A673 (cell line): ENCODE data around the gene TESK2. TPM values are rescaled to one million over a fixed set of nuclear protein-coding genes. Genes with fewer than 3 reads are reported as not detected.

Source experiments
- BruUV-seq: library from RNA; stranded (reverse); fragments of 400-500 nt; replicated peaks from 2 replicates; lab custom pipeline; 2021; lab: Mats Ljungman, UMichigan
- CTCF ChIA-PET: fragments of 300-600 bp; sonication (Branson Sonifier 250); formaldehyde crosslinking; loops from one replicate; lab custom pipeline; 2022; ENCODE audit warnings: antibody characterized with exemption; lab: Charles Lee
- POLR2A ChIA-PET: fragments of 300-600 bp; sonication (Branson Sonifier 250); formaldehyde crosslinking; loops from one replicate; lab custom pipeline; 2022; ENCODE audit warnings: antibody characterized with exemption; ENCODE audit not compliant: low non-redundant PET; lab: Charles Lee
- DNase-seq: peaks from one replicate; pipeline ENCODE4 v3.0.0-alpha.2; 2015; ENCODE audit warnings: low spot score
- H3K27ac ChIP-seq: fragments of 200-600 bp; sonication (generic); 2 replicates; pipeline ENCODE4 v1.5.1; 2016; ENCODE audit warnings: mixed run types, low read depth, mild to moderate bottlenecking, mixed read lengths, antibody characterized with exemption, low read length; ENCODE audit not compliant: poor library complexity, severe bottlenecking
- H3K27me3 ChIP-seq: fragments of 200-600 bp; sonication (generic); replicated peaks from 2 replicates; pipeline ENCODE4 v1.6.1; 2017; ENCODE audit warnings: mixed run types, low read depth, mild to moderate bottlenecking, mixed read lengths, antibody characterized with exemption, low read length; ENCODE audit not compliant: insufficient read depth, poor library complexity
- H3K36me3 ChIP-seq: fragments of 200-600 bp; sonication (generic); 2 replicates; pipeline ENCODE4 v1.6.1; 2016; ENCODE audit warnings: mixed run types, mild to moderate bottlenecking, mixed read lengths, antibody characterized with exemption, low read length; ENCODE audit not compliant: insufficient read depth, poor library complexity, severe bottlenecking
- H3K4me1 ChIP-seq: fragments of 200-600 bp; sonication (generic); 2 replicates; pipeline ENCODE4 v1.6.1; 2017; ENCODE audit warnings: mixed run types, mild to moderate bottlenecking, mixed read lengths, antibody characterized with exemption, low read length; ENCODE audit not compliant: insufficient read depth, poor library complexity, severe bottlenecking
- H3K4me3 ChIP-seq: fragments of 200-600 bp; sonication (generic); 2 replicates; pipeline ENCODE4 v1.5.1; 2016; ENCODE audit warnings: low read depth, mixed run types, mild to moderate bottlenecking, mixed read lengths, low read length; ENCODE audit not compliant: poor library complexity, severe bottlenecking
- H3K9me3 ChIP-seq: fragments of 200-600 bp; sonication (generic); 2 replicates; pipeline ENCODE4 v1.6.1; 2016; ENCODE audit warnings: mixed run types, low read depth, mild to moderate bottlenecking, mixed read lengths, antibody characterized with exemption, low read length; ENCODE audit not compliant: poor library complexity, severe bottlenecking
- EZH2 ChIP-seq: fragments of 200-600 bp; sonication (generic); IDR thresholded peaks from 2 replicates; pipeline ENCODE4 v1.6.1; 2017; ENCODE audit warnings: borderline replicate concordance, low read depth, mild to moderate bottlenecking, mixed read lengths, antibody characterized with exemption, low read length; ENCODE audit not compliant: poor library complexity, severe bottlenecking
- intact Hi-C: fragments of 100-400 bp; cut with micrococcal nuclease; formaldehyde crosslinking; loops from one replicate; pipeline ENCODE4 v1.10.0; 2022; ENCODE audit not compliant: unreplicated experiment
- total RNA-seq: library from RNA; stranded (reverse); gene quantifications from 2 replicates; pipeline ENCODE4 v1.2.3, GENCODE V29; 2021
- TF ChIP-seq, protein P1 (sequence below): fragments of 300-800, 200-600 bp; sonication (generic); conservative IDR thresholded peaks from 2 replicates; pipeline ENCODE4 v1.5.1; 2017; ENCODE audit warnings: low read depth, mild to moderate bottlenecking, antibody characterized with exemption, low read length, moderate library complexity, mixed read lengths

The TESK2 gene
- total RNA-seq, 1 experiment from 2014 or later = 0.75 TPM

DNA sequence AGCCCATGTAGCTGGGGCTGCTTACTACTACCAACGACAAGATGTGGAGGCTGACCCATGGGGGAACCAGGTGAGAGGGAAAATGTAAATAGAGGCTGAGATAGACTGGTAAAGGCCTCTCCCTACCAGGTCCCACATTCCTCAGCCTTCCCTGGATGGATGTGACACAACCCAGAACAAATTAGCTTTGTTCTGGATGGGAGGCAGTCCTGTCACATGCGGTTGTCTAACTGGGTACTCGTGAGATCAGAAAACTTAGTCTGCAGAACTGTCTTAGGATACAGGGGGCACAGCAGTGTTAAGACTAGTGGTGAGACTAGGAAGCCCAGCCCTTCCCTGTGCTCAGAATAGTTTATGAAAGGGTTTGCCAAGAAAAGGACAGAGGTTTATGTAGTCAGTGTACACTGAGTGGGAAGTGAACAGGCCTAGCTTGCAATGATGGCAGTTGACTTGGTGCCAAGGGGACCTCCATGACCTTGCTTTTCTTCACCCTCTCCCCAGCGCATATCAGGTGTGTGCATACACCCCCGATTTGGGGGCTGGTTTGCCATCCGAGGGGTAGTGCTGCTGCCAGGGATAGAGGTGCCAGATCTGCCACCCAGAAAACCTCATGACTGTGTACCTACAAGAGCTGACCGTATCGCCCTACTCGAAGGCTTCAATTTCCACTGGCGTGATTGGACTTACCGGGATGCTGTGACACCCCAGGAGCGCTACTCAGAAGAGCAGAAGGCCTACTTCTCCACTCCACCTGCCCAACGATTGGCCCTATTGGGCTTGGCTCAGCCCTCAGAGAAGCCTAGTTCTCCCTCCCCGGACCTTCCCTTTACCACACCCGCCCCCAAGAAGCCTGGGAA lies 17.6 kb upstream of the TESK2 start:
- BruUV-seq = no TSS peak
- TF ChIP-seq EZH2 = no peak
- TF ChIP-seq, protein P1, sequence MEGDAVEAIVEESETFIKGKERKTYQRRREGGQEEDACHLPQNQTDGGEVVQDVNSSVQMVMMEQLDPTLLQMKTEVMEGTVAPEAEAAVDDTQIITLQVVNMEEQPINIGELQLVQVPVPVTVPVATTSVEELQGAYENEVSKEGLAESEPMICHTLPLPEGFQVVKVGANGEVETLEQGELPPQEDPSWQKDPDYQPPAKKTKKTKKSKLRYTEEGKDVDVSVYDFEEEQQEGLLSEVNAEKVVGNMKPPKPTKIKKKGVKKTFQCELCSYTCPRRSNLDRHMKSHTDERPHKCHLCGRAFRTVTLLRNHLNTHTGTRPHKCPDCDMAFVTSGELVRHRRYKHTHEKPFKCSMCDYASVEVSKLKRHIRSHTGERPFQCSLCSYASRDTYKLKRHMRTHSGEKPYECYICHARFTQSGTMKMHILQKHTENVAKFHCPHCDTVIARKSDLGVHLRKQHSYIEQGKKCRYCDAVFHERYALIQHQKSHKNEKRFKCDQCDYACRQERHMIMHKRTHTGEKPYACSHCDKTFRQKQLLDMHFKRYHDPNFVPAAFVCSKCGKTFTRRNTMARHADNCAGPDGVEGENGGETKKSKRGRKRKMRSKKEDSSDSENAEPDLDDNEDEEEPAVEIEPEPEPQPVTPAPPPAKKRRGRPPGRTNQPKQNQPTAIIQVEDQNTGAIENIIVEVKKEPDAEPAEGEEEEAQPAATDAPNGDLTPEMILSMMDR = no peak
- no peaks in the 10 kb centered on the region for H3K4me1 ChIP-seq
- peak overlapping the region; percentile 21 for H3K27ac ChIP-seq
- peaks cover 56% of the 10 kb centered on the region for H3K36me3 ChIP-seq
- POLR2A ChIA-PET = interaction anchor here (0.6 kb wide), 1 partner anchor 70 kb away, joined by 13 read pairs; no protein-coding TSS in a partner anchor
- no peak overlapping the region for H3K4me3 ChIP-seq
- H3K9me3 ChIP-seq = no peaks in the 10 kb centered on the region
- DNase-seq = peak; percentile 31
- CTCF ChIA-PET = no interaction called here
- intact Hi-C loops = loop anchor here (10.0 kb wide), 1 partner anchor 376 kb away; no protein-coding TSS in a partner anchor
- no peaks in the 10 kb centered on the region for H3K27me3 ChIP-seq

DNA sequence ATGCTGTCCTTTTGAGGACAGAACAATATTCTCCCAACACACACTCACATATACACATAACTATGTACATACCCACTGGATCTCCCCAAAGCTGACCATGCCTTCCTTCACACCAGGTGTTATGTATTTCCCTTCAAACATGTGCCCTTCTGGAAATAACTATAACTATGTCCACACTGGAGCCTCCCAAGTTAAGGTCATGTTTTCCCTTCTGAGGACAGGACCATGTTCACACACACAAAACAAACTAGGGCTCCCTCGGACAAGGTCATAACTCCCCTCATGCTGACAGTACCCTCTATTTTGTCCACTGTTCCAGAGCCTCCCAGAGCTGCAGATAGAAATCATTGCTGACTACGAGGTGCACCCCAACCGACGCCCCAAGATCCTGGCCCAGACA lies 16.9 kb upstream of the TESK2 start:
- H3K4me3 ChIP-seq = no peak overlapping the region
- no peak for TF ChIP-seq EZH2
- TF ChIP-seq, protein P1 = no peak
- no peak for DNase-seq
- ChIA-PET CTCF (no interaction called here), POLR2A (no interaction called here)
- intact Hi-C loops = loop anchor here (10.0 kb wide), 1 partner anchor 377 kb away; no protein-coding TSS in a partner anchor
- H3K27ac ChIP-seq = peak overlapping the region; percentile 21
- BruUV-seq = no TSS peak
- H3K36me3 ChIP-seq = peaks cover 50% of the 10 kb centered on the region
- no peaks in the 10 kb centered on the region for H3K4me1 ChIP-seq
- H3K9me3 ChIP-seq = no peaks in the 10 kb centered on the region
- no peaks in the 10 kb centered on the region for H3K27me3 ChIP-seq

DNA sequence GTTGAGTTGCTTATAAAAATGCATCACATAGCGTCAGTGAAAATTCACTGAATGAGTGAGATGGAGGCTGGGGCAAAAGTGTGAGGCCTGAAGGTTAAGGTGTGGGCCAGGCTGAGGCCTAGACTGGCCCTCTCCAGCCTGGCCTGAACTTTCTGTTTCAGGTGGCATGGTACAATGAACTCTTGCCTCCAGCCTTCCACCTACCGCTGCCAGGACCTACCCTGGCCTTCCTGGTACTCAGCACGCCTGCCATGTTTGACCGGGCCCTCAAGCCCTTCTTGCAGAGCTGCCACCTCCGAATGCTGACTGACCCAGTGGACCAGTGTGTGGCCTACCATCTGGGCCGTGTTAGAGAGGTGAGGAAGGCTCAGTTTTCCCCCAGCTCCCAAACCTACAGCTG lies 16.2 kb upstream of the TESK2 start:
- intact Hi-C loops = loop anchor here (10.0 kb wide), 1 partner anchor 378 kb away; no protein-coding TSS in a partner anchor
- TF ChIP-seq EZH2 = no peak
- TF ChIP-seq, protein P1 = no peak
- ChIA-PET POLR2A (no interaction called here), CTCF (no interaction called here)
- Histone ChIP-seq H3K9me3 (no peaks in the 10 kb centered on the region), H3K4me1 (no peaks in the 10 kb centered on the region), H3K36me3 (peaks cover 43% of the 10 kb centered on the region), H3K27ac (no peak overlapping the region), H3K4me3 (no peak overlapping the region), H3K27me3 (no peaks in the 10 kb centered on the region)
- no peak for DNase-seq
- BruUV-seq = no TSS peak
